ENCODE results near the gene RNU7-1.

- no peak for TF ChIP-seq CTCF (conservative IDR thresholded peaks at IDR 0.05; ENCODE audit: low read depth, low read length)
- TF ChIP-seq POLR2A (IDR thresholded peaks at IDR 0.05; ENCODE audit: low read depth, low read length): no peak
These were observed 14.4 kb downstream of the RNU7-1 start for GRCh38 chr12:6957741-6958608.

Data from IMR-90 (cell line).